K562 (cell line): ENCODE results near the gene TMPRSS5. TPM values are rescaled to one million over a fixed set of nuclear protein-coding genes. Genes with fewer than 3 reads are reported as not detected.

Experiments
- ATAC-seq: fragments of 200-7000 bp; cut with Tn5 transposase; 3 replicates; pipeline ENCODE4 v1.9.1; 2020; ENCODE audit warnings: moderate library complexity
- BruUV-seq: library from RNA; stranded (reverse); fragments of 400-500 nt; replicated peaks from 2 replicates; lab custom pipeline; 2021; lab: Mats Ljungman, UMichigan
- CTCF ChIA-PET: fragments of 300-600 bp; formaldehyde crosslinking; extraction: SDS; loops from one replicate; lab custom pipeline; 2021; ENCODE audit warnings: low intra/inter-chr PET ratio; lab: Yijun Ruan, JAX
- POLR2A ChIA-PET: fragments of 300-600, 350-650 bp; sonication (Branson Sonifier 250); formaldehyde crosslinking; extraction: SDS; loops from one replicate; lab custom pipeline; 2021; ENCODE audit warnings: antibody characterized with exemption, inconsistent platforms; lab: Yijun Ruan, JAX
- DNase-seq, 4 experiments: peaks; one replicate each; pipeline versions ENCODE4 v3.0.0 to v3.0.0-alpha.2; 2011 to 2018; ENCODE audit warnings: low spot score in 3 of 4, mixed read lengths in 3 of 4; ENCODE audit errors: extremely low read depth in 1 of 4
- FAIRE-seq: peaks from 2 replicates; lab custom pipeline; 2011; peaks lifted over from hg19 to GRCh38; lab: Jason Lieb, UNC
- H2AFZ ChIP-seq: 2 replicates; pipeline ENCODE4 v1.6.0; 2011; ENCODE audit warnings: low read depth, low read length, control low read depth, inconsistent platforms
- H3K27ac ChIP-seq: fragments of 200-600 bp; 3 replicates; pipeline ENCODE4 v1.8.0; 2011; ENCODE audit warnings: low read depth, mild to moderate bottlenecking, control low read depth, inconsistent platforms, low read length, moderate library complexity, mixed read lengths; ENCODE audit errors: extremely low read depth
- H3K27me3 ChIP-seq, 2 experiments: fragments of 300-600 bp in 1 of 2; 2 replicates in 1 of 2; 3 replicates in 1 of 2; pipeline versions ENCODE4 v1.6.0 to v1.8.0; 2011; ENCODE audit warnings: inconsistent platforms in 2 of 2, low read length in 2 of 2, mild to moderate bottlenecking in 1 of 2, mixed read lengths in 1 of 2, moderate library complexity in 1 of 2; ENCODE audit not compliant: control insufficient read depth in 2 of 2, insufficient read depth in 2 of 2
- H3K36me3 ChIP-seq: fragments of 300-600 bp; 3 replicates; pipeline ENCODE4 v1.8.0; 2011; ENCODE audit warnings: mild to moderate bottlenecking, low read length, inconsistent platforms; ENCODE audit not compliant: control insufficient read depth, insufficient read depth
- H3K4me1 ChIP-seq, 2 experiments: fragments of 200-600 bp in 1 of 2; replicated peaks in 1 of 2; 2 replicates in 1 of 2; 3 replicates in 1 of 2; pipeline versions ENCODE4 v1.5.1 to v1.8.0; 2011; ENCODE audit warnings: inconsistent platforms in 2 of 2, low read length in 2 of 2, mild to moderate bottlenecking in 1 of 2, mixed read lengths in 1 of 2, moderate library complexity in 1 of 2; ENCODE audit not compliant: control insufficient read depth in 2 of 2, insufficient read depth in 2 of 2
- H3K4me2 ChIP-seq: 2 replicates; pipeline ENCODE4 v1.6.1; 2011; ENCODE audit warnings: low read length, control low read depth, inconsistent platforms, mixed read lengths; ENCODE audit not compliant: insufficient read depth
- H3K4me3 ChIP-seq: fragments of 200-600 bp; sonication (generic), shearing (Covaris generic); 2 replicates; pipeline ENCODE4 v1.5.1; 2016; ENCODE audit warnings: control low read depth, inconsistent platforms
- H3K79me2 ChIP-seq: fragments of 200-600 bp; 3 replicates; pipeline ENCODE4 v1.8.0; 2011; ENCODE audit warnings: low read length, inconsistent platforms; ENCODE audit not compliant: control insufficient read depth, insufficient read depth
- H3K9ac ChIP-seq, 2 experiments: 2 replicates each; pipeline versions ENCODE4 v1.6.0 to v1.6.1; 2011; ENCODE audit warnings: low read depth in 2 of 2, low read length in 2 of 2, control low read depth in 1 of 2, inconsistent platforms in 1 of 2, mild to moderate bottlenecking in 1 of 2, mixed read lengths in 1 of 2; ENCODE audit not compliant: insufficient read depth in 1 of 2
- H3K9me1 ChIP-seq: one replicate; pipeline ENCODE4 v1.6.0; 2011; ENCODE audit warnings: inconsistent platforms, mild to moderate bottlenecking, low read length, moderate library complexity; ENCODE audit not compliant: control insufficient read depth, insufficient read depth
- H3K9me3 ChIP-seq: replicated peaks from 2 replicates; pipeline ENCODE4 v1.5.1; 2011; ENCODE audit warnings: low read depth, low read length, inconsistent platforms; ENCODE audit not compliant: control insufficient read depth, insufficient read depth
- H4K20me1 ChIP-seq: replicated peaks from 2 replicates; pipeline ENCODE4 v1.6.1; 2011; ENCODE audit warnings: low read length, inconsistent platforms, mixed read lengths; ENCODE audit not compliant: control insufficient read depth, insufficient read depth
- ARNT ChIP-seq, 2 experiments: fragments of 450-650 bp; IDR thresholded peaks; 2 replicates each; pipeline ENCODE4 v1.6.1; 2016; ENCODE audit warnings: mild to moderate bottlenecking in 1 of 2
- CBFB ChIP-seq: sonication (generic); formaldehyde crosslinking; IDR thresholded peaks from 2 replicates; pipeline ENCODE4 v1.4.0; 2020; ENCODE audit warnings: mild to moderate bottlenecking, missing genetic modification reagents
- CBX5 ChIP-seq: IDR thresholded peaks from 2 replicates; pipeline ENCODE4 v1.6.1; 2014; ENCODE audit warnings: low read depth, borderline replicate concordance
- CREB3L1 ChIP-seq: fragments of 450-650 bp; IDR thresholded peaks from 2 replicates; pipeline ENCODE4 v1.6.1; 2014; ENCODE audit warnings: low read depth, mild to moderate bottlenecking, moderate library complexity, borderline replicate concordance
- EP300 ChIP-seq: IDR thresholded peaks from 2 replicates; pipeline ENCODE4 v1.6.1; 2012; ENCODE audit warnings: low read length, improper control_type of control experiment
- ESRRB ChIP-seq: fragments of 250-450 bp; sonication (Bioruptor Pico); IDR thresholded peaks from 2 replicates; pipeline ENCODE4 v1.5.0; 2020; ENCODE audit warnings: mild to moderate bottlenecking, moderate library complexity, borderline replicate concordance
- HDAC1 ChIP-seq, 2 experiments: fragments of 450-650 bp; IDR thresholded peaks; 2 replicates each; pipeline ENCODE4 v1.6.1; 2016 to 2017; ENCODE audit warnings: inconsistent platforms in 1 of 2, mild to moderate bottlenecking in 1 of 2, moderate library complexity in 1 of 2
- HDAC3 ChIP-seq: fragments of 450-650 bp; IDR thresholded peaks from 2 replicates; pipeline ENCODE4 v1.6.1; 2018; ENCODE audit warnings: borderline replicate concordance, mild to moderate bottlenecking, moderate library complexity; ENCODE audit not compliant: partially characterized antibody
- HNRNPK ChIP-seq: fragments of 200-400 bp; formaldehyde crosslinking; IDR thresholded peaks from one replicate; pipeline ENCODE4 v1.6.1; 2018; ENCODE audit warnings: mild to moderate bottlenecking, low read depth, low read length; ENCODE audit not compliant: poor library complexity, severe bottlenecking
- IRF2 ChIP-seq: sonication (generic); formaldehyde crosslinking; IDR thresholded peaks from 2 replicates; pipeline ENCODE4 v1.8.1; 2022; ENCODE audit warnings: mild to moderate bottlenecking, missing genetic modification reagents
- JUND ChIP-seq, 2 experiments: IDR thresholded peaks; 2 replicates in 1 of 2; 3 replicates in 1 of 2; pipeline ENCODE4 v1.6.1; 2011; ENCODE audit warnings: borderline replicate concordance in 2 of 2, low read depth in 2 of 2, low read length in 2 of 2, improper control_type of control experiment in 1 of 2, missing biosample characterization in 1 of 2, missing genetic modification characterization in 1 of 2, missing genetic modification reagents in 1 of 2
- NRF1 ChIP-seq, 2 experiments: fragments of 450-650 bp; IDR thresholded peaks in 1 of 2; conservative IDR thresholded peaks in 1 of 2; 2 replicates each; pipeline ENCODE4 v1.6.1; 2014; ENCODE audit warnings: mild to moderate bottlenecking in 2 of 2
- RFX7 ChIP-seq: fragments of 250-450 bp; sonication (Bioruptor Pico); IDR thresholded peaks from 2 replicates; pipeline ENCODE4 v1.5.1; 2021; ENCODE audit warnings: mild to moderate bottlenecking
- SIN3B ChIP-seq: fragments of 450-650 bp; IDR thresholded peaks from 2 replicates; pipeline ENCODE4 v1.6.1; 2017; ENCODE audit warnings: low read depth, mild to moderate bottlenecking, moderate library complexity
- TEAD4 ChIP-seq, 2 experiments: sonication (generic) in 1 of 2; formaldehyde crosslinking in 1 of 2; IDR thresholded peaks; 2 replicates each; pipeline versions ENCODE4 v1.6.1 to v1.8.0; 2012 to 2022; ENCODE audit warnings: borderline replicate concordance in 1 of 2, inconsistent platforms in 1 of 2, low read length in 1 of 2, mild to moderate bottlenecking in 1 of 2, missing genetic modification reagents in 1 of 2
- THRAP3 ChIP-seq: fragments of 450-650 bp; IDR thresholded peaks from 2 replicates; pipeline ENCODE4 v1.6.1; 2016; ENCODE audit warnings: mild to moderate bottlenecking, inconsistent platforms, borderline replicate concordance
- ZNF316 ChIP-seq: fragments of 450-650 bp; IDR thresholded peaks from 2 replicates; pipeline ENCODE4 v1.6.1; 2016
- ZNF584 ChIP-seq: fragments of 200-800 bp; sonication (Bioruptor generic); IDR thresholded peaks from 2 replicates; pipeline ENCODE4 v1.6.1; 2016; ENCODE audit warnings: low read depth, mild to moderate bottlenecking, missing genetic modification characterization, missing compliant biosample characterization
- ZNF699 ChIP-seq: fragments of 250-450 bp; sonication (Bioruptor Pico); IDR thresholded peaks from 2 replicates; pipeline ENCODE4 v1.8.0; 2021; ENCODE audit warnings: mild to moderate bottlenecking, moderate library complexity; ENCODE audit not compliant: insufficient replicate concordance
- WGBS: fragments of 100-300 bp; shearing (Covaris generic); methylation state at CpG from one replicate; pipeline ENCODE4 v1.1.6; 2016; ENCODE audit warnings: low coverage, mixed read lengths; ENCODE audit not compliant: insufficient coverage; ENCODE audit errors: missing lambda C conversion rate; 5-methylcytosine and 5-hydroxymethylcytosine counted together
- in situ Hi-C: fragments of 300-500 bp; cut with MboI; formaldehyde crosslinking; loops from 4 replicates; pipeline ENCODE4 v1.15.0; 2018; ENCODE audit warnings: inconsistent platforms, mixed read lengths
- intact Hi-C: fragments of 100-400 bp; cut with micrococcal nuclease; formaldehyde crosslinking; loops from 2 replicates; pipeline ENCODE4 v1.14.2; 2022
- polyA plus RNA-seq, 8 experiments: library from polyadenylated mRNA; depleted of rRNA in 4 of 8; stranded (reverse) in 5 of 8; unstranded in 3 of 8; fragments of >200 nt; fragmentation: Nextera tagmentation in 2 of 8; fragmentation: Illumina TruSeq in 1 of 8; extraction: Ambion mirVana in 2 of 8; extraction: Trizol in 1 of 8; gene quantifications; 2 replicates each; pipeline versions ENCODE4 v1.2.1 to v1.2.3, GENCODE V29; 2011 to 2014; ENCODE audit warnings: inconsistent platforms in 1 of 8, missing spikeins in 1 of 8
- total RNA-seq, 7 experiments: library from RNA; depleted of rRNA in 6 of 7; stranded (reverse); fragments of >200 nt in 6 of 7; fragmentation: Illumina TruSeq in 2 of 7; extraction: Trizol in 2 of 7; gene quantifications; 2 replicates each; pipeline versions ENCODE4 v1.2.1 to v1.2.3, GENCODE V29; 2011 to 2021; ENCODE audit warnings: low replicate concordance in 1 of 7
- TF ChIP-seq, protein P1 (sequence below): sonication (generic); formaldehyde crosslinking; IDR thresholded peaks from 2 replicates; pipeline ENCODE4 v1.8.1; 2022; ENCODE audit warnings: missing genetic modification reagents

Gene TMPRSS5
- total and polyA plus RNA-seq, 9 of the 15 experiments (the other 6 are each of a cell fraction or from before 2014, with no cell fraction given) = 0.07 to 0.49 (median 0.17) TPM; not detected in 1

- Histone ChIP-seq H3K4me2 (no peak overlapping the region), H3K27ac (no peak overlapping the region), H3K36me3 (peaks cover 13% of the 10 kb centered on the region; the same call in 2 of the 3 replicates), H3K9ac (peak overlapping the region in 1 of 2 experiments; percentile 13; a peak in 1 of 4 replicates), H2AFZ (peak overlapping the region; percentile 54), H3K27me3 (no peaks in the 10 kb centered on the region), H3K9me1 (no peaks in the 10 kb centered on the region), H3K4me1 (peaks cover 7 to 19% of the 10 kb centered on the region in 2 experiments; a peak in 4 of 5 replicates), H4K20me1 (no peaks in the 10 kb centered on the region), H3K4me3 (no peak overlapping the region), H3K9me3 (no peaks in the 10 kb centered on the region), H3K79me2 (no peaks in the 10 kb centered on the region)
- in situ Hi-C loops = no loop called here
- ChIA-PET POLR2A (interaction anchor here (1.1 kb wide), 1 partner anchor 299 kb away, joined by 3 read pairs; no protein-coding TSS in a partner anchor), CTCF (no interaction called here)
- FAIRE-seq = no peak
- 64% methylated on average over 3 of the region's 3 CpGs for WGBS
- intact Hi-C loops = no loop called here
- ATAC-seq = no peak
- peak in 1 of 4 experiments; percentile 22 for DNase-seq
- no TSS peak for BruUV-seq
- TF ChIP-seq ESRRB (no peak), HNRNPK (no peak), HDAC3 (no peak), CBFB (no peak), ARNT (IDR thresholded peaks at IDR 0.05) (no peak), ZNF316 (0 out of 2 replicates have a peak, but pooled peaks have one; percentile 1), IRF2 (no peak), THRAP3 (no peak), CBX5 (no peak), RFX7 (CRISPR knock-in tag) (no peak), SIN3B (no peak), TEAD4 (IDR thresholded peaks at IDR 0.05; ENCODE audit: low read length) (no peak), TEAD4 (CRISPR knock-in tag; IDR thresholded peaks at IDR 0.05; ENCODE audit: borderline replicate concordance) (no peak), HDAC1 (IDR thresholded peaks at IDR 0.05) (0 out of 4 replicates have a peak, but pooled peaks of 1 of the 2 experiments have one; percentile 16), NRF1 (conservative IDR thresholded peaks at IDR 0.05 in 1 of 2, IDR thresholded peaks at IDR 0.05 in 1 of 2) (no peak), CREB3L1 (no peak), ZNF699 (CRISPR knock-in tag) (no peak), EP300 (no peak), JUND (IDR thresholded peaks at IDR 0.05; ENCODE audit: borderline replicate concordance, low read depth, low read length) (peak; percentile 44; the same call in 1 of the 2 replicates), JUND (tag; IDR thresholded peaks at IDR 0.05; ENCODE audit: borderline replicate concordance, low read depth, low read length) (peak; percentile 36; the same call in 2 of the 3 replicates), ZNF584 (CRISPR knock-in tag) (no peak)
- TF ChIP-seq, protein P1, sequence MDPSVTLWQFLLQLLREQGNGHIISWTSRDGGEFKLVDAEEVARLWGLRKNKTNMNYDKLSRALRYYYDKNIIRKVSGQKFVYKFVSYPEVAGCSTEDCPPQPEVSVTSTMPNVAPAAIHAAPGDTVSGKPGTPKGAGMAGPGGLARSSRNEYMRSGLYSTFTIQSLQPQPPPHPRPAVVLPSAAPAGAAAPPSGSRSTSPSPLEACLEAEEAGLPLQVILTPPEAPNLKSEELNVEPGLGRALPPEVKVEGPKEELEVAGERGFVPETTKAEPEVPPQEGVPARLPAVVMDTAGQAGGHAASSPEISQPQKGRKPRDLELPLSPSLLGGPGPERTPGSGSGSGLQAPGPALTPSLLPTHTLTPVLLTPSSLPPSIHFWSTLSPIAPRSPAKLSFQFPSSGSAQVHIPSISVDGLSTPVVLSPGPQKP (CRISPR knock-in tag) = no peak
Measured at GRCh38 chr11:113728814-113729213, 22.7 kb upstream of the TMPRSS5 start.
